Fibroblast of gingiva (primary cell): ENCODE results near the gene LAPTM5.

Experiments used
- DNase-seq: peaks from one replicate; pipeline ENCODE4 v3.0.0-alpha.2; 2011; ENCODE audit warnings: low read depth

The LAPTM5 gene

GRCh38 chr1:30728832-30729638 lies 28.5 kb downstream of the LAPTM5 start:
- no peak for DNase-seq

DNA sequence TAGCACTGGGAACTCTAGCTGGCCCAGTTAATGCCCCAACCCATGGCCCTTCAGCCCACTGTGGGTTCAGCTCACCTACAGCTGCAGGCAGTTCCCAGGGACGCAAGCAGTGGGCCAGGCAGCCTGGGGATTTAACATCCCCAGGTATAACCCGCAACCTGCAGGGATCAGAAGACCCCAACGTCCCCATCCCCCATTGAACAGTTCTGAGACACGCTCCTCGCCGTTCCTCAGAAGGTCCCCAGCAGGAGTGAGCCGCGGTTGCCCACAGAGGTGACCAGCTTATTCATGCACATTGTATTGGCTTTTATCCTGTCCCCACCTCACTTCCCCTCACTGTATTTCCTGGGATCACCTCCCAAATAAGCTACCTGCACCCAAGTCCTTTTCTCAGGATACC lies 29.2 kb downstream of the LAPTM5 start:
- DNase-seq = no peak

- DNase-seq = no peak
Observed at GRCh38 chr1:30727824-30728223, 29.8 kb downstream of the LAPTM5 start.

DNA sequence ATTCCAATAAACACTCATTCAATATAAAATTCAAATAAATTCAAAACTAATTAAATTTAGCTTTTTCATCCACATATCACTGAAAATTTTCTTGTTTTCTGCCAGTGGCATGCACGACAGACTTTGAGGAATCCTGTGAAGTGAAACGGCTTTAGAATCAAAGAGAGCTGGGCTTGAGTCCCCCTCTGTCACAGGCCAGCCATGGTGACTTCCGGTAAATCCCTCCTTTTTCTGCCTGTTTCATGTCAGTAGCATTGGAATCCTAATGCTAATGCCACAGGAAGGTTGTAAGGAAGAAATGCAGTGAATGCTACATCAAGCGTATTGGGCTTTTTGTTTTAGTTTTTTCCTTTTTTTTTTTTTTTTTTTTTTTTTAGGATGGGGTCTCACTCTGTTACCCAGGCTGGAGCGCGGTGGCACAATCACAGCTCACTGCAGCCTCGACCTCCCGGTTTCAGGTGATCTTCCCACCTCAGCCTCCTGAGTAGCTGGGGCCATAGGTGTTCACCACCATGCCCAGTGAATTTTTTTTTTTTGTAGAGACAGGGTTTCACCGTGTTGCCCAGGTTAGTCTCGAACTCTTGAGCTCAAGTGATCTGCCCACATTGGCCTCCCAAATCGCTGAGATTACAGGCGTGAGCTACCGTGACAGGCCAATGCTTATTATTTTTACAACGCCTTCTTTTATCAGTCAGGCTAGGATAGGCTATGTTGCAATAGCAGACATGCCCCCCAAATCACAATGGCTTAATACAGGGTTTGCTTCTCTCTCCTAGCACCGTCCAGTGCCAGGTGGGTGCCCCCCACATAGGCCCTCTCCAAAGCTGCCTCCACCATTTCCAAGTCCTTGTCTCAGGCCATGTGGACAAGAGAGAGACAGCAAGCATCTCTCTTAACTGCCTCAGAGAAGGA lies 30.5 kb downstream of the LAPTM5 start:
- no peak for DNase-seq

- DNase-seq = no peak
Observed at GRCh38 chr1:30726236-30726635, 31.3 kb downstream of the LAPTM5 start.

DNA sequence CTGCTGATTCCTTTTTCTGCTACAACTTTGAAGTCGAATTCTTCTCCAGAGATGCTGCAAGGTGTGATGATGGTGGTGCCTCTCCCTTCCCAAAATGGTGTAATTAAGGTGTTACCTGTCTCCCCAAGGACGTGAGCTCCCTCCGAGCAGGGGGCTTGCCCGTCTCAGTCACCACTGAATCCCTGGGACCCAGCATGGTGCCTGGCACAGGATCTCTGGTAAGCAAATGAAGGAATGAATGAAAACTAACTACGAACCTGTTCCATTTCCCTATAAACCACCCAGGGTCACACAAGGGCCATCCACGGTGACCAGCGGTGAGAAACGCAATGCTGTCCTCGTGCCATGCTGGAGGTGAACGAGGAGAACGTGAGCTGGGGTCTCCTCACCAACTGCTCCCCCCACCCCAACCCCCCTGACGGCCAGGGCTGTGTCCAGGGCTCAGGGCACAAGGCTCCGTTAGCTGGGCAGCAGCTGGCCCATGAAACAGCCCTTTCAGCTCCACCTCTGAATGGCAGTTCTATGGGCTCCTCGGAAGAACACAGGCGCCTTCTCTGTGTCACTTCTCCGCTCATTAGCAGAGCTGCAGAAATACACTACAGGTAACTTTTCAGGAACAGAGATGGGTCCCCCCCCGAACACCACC lies 32.0 kb downstream of the LAPTM5 start:
- DNase-seq = no peak

DNA sequence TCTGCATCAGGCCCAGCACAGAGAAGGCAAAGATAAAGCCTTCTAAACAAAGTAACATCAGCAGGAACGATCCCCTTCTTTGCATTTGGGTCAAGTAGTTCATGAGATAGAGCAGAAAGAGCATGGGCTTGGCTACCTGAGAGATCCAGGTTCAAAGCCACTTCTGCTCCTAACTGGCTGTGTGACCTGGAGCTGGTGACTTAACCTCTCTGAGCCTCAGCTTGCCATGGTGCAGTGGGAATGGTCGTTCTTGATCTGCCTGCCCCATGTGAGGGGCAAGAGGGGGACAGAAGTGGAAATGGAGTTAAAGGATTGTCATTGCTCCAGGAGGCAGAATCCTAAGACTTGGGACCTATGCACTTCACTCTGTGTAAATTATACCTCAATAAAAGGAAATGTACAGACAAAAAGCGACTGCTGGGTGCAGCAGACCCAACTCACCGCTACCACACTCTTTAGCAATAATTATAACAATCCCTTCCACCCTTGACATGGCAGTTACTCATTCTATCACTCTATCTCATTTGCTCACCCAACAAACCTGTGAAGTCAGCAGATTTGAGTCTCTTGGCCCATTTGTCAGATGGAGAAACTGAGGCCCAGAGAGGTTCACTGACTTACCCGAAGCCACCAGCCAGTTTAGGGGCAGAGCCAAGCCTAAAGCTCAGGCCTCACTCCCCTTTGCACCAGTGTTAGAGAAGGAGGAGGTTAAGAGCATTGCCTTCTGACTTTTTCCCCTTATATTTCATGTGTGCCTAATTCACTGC lies 32.7 kb downstream of the LAPTM5 start:
- DNase-seq = no peak

GRCh38 chr1:30724175-30724574 lies 33.4 kb downstream of the LAPTM5 start:
- no peak for DNase-seq

- DNase-seq = no peak
Observed at GRCh38 chr1:30723331-30723755, 34.2 kb downstream of the LAPTM5 start, which contains the start of gene MATN1. Gene MATN1 (minus strand): TSS chr1:30723585. CDS start chr1:30723551, 34 bp downstream.

- DNase-seq = no peak
Observed at GRCh38 chr1:30721812-30722537, 35.6 kb downstream of the LAPTM5 start.

GRCh38 chr1:30721341-30721793 lies 36.2 kb downstream of the LAPTM5 start:
- DNase-seq = no peak

- no peak for DNase-seq
Observed at GRCh38 chr1:30720271-30721223, 37.0 kb downstream of the LAPTM5 start.

- peak; percentile 49 for DNase-seq
Observed at GRCh38 chr1:30719406-30720270, 37.9 kb downstream of the LAPTM5 start.

DNA sequence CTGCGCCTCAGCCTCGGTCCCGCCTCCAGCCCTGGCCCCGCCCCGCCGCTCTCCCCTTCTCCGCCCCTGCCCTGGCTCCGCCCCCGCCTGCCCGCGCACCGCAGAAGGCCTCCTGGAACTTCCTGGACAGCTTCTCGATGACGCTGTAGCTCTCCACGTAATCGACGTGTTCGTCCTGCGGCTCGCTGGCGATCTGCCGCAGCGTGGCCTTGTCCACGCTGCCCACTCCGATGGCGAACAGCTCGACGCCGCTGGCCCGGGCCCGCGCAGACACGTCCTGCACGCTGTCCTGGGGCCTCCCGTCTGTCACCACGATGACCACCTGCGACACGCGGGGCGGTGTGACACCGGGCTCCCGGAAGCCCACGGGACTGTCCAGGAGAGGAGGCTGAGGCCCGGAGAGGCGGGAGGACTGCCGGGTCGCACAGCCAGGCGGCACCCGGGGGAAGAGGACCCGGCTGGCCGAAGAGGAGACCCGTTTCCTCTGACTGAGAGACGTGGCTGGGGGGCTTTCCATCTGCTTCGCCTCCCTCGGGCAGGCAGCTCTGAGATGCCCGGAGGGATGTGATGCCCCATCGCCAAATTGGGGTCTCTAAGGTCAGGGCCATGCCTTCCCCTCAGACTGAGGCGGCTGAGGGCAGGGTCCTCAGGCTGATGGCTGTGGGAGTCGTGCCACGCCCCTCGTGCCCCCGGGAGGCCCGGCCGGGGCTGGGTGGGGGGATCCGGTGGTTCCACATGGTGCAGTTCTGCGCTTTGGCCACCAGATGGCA lies 38.8 kb downstream of the LAPTM5 start:
- DNase-seq = peak; percentile 98

GRCh38 chr1:30718091-30718635 lies 39.4 kb downstream of the LAPTM5 start:
- DNase-seq = peak; percentile 98

DNA sequence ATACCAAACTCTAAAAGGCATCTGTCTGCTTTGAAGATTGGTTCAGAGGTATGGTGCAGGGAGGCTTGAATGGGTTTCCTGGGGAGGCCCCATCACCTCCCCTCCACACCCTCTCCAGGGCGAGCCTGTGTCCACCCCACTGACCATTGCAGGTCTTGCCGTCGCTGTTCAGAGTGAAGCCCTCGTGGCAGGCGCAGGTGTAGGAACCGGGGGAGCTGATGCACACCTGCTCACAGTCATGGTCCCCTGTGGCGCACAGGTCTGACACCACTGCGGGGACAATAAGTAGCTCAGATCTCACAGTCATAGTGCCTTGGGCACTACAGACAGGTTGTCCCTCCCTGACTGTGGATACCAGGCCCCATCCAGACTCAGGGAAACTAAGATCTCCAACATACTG lies 40.9 kb downstream of the LAPTM5 start:
- no peak for DNase-seq

GRCh38 chr1:30715886-30716285 lies 41.7 kb downstream of the LAPTM5 start:
- DNase-seq = no peak

- DNase-seq = no peak
Observed at GRCh38 chr1:30715216-30715615, 42.4 kb downstream of the LAPTM5 start.
